ENCODE data around the gene DSC2.

DNA sequence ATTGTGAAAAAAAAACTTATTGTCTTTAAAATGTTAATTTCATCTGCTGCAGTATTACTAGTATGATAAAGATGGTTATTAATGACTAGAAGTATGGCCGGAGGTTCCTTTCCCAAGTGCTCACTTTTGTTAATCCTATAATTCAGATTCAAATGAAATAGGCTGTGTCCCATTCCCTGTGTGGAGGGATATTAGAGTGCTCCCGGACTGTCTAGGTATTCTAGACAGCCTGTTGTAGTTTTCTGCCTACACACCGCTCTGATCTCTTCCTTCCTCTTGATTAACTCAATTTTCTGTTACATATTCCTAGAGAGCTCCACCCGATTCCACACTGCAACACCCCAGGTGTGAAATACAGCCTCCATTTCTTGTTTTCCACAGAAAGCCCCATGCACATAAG is 44.3 kb downstream of the DSC2 start:
- TF ChIP-seq, protein P1, sequence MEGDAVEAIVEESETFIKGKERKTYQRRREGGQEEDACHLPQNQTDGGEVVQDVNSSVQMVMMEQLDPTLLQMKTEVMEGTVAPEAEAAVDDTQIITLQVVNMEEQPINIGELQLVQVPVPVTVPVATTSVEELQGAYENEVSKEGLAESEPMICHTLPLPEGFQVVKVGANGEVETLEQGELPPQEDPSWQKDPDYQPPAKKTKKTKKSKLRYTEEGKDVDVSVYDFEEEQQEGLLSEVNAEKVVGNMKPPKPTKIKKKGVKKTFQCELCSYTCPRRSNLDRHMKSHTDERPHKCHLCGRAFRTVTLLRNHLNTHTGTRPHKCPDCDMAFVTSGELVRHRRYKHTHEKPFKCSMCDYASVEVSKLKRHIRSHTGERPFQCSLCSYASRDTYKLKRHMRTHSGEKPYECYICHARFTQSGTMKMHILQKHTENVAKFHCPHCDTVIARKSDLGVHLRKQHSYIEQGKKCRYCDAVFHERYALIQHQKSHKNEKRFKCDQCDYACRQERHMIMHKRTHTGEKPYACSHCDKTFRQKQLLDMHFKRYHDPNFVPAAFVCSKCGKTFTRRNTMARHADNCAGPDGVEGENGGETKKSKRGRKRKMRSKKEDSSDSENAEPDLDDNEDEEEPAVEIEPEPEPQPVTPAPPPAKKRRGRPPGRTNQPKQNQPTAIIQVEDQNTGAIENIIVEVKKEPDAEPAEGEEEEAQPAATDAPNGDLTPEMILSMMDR (conservative IDR thresholded peaks at IDR 0.05; ENCODE audit: low read depth, low read length), result no peak
- TF ChIP-seq EZH2 (IDR thresholded peaks at IDR 0.05; ENCODE audit: borderline replicate concordance, low read depth, low read length, poor library complexity, severe bottlenecking), result no peak
